Stimulated activated CD4-positive, alpha-beta T cell treated with anti-CD3 and anti-CD28 coated beads, Interleukin-1b, Interleukin-23, amount 100 ng/mL, for 48 hours (primary cell): ENCODE results near the gene TEAD1.

Experiments
- DNase-seq: peaks from one replicate; pipeline ENCODE4 v3.0.0-alpha.2; 2020

The TEAD1 gene

DNA sequence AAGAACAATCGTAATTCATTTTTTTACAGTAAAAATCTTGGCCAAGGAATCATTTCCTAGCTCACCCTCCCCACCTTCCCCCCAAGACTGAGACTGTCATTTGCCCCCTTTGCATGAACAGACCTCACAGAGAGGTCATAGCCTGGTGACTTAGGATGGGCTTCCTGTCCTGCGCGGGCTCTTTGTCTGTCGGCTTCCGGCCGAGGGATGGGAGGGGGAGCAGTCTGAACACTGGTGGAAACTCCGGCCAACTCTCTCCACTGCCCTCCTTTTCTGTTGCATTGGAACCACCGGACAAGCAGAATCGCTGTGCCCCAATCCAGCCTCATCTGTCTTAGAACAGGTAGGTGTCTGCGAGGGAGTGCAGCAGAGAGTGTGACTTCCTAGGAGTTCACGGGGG lies 41.7 kb downstream of the TEAD1 start:
- DNase-seq = no peak

DNA sequence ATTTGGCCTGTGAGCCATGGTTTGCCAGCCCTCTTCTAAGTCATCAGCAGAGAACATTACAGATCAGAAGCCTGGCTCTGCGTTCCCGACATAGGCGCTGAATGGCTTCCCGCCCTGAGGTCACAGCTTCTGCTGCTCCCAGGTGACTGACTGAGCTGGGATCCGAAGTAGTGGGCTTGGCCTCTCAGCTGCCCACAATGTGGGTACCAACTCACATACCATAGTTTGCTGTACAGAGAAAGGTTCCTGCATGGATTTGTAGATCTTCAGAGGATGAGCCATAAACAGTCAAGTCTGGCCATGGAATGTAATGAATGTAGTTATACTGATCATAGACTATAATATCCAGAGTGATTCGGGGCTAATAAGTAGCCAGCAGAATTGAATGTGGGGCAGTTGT lies 42.6 kb downstream of the TEAD1 start:
- no peak for DNase-seq

DNA sequence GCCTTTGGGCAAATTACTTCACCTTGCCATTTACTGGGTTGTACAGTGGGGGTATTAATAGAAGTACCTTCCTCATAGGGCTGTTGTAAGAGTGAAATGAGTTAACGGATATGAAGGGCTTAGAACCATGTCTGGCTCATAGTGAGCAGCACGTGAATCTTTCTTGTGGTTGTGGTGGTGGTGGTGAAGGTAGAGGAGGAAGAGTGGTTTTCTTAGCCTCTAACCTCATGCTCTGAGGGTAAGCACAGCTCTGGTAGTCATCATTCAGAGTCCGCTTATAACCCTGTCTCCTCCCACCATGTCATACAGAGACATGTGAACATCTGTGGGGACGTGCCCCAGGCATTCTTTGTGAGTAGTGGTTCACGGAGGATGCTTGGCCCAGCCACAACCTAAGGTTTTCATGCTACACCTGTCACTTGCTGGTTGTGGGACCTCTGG lies 43.6 kb downstream of the TEAD1 start:
- peak; percentile 66 for DNase-seq

DNA sequence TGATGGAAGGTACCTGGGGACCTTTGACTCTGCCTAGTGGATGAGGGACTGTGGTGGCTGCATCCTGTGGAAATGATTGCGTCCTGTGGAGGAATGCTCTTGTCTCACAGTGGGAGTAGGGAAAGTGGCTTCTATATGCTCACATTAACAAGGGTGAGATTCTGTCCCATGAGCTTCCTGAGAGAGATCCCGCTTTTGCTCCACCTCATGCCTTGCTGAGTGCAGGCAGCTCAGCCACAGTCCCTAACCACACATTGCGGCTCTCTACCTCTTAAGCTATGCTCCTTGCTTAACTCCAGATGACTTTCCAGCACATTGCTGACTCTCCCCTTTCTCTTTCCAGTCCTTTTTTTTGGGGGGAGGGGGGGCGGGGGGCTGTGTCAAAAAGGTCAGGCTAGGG lies 45.0 kb downstream of the TEAD1 start:
- DNase-seq = no peak

DNA sequence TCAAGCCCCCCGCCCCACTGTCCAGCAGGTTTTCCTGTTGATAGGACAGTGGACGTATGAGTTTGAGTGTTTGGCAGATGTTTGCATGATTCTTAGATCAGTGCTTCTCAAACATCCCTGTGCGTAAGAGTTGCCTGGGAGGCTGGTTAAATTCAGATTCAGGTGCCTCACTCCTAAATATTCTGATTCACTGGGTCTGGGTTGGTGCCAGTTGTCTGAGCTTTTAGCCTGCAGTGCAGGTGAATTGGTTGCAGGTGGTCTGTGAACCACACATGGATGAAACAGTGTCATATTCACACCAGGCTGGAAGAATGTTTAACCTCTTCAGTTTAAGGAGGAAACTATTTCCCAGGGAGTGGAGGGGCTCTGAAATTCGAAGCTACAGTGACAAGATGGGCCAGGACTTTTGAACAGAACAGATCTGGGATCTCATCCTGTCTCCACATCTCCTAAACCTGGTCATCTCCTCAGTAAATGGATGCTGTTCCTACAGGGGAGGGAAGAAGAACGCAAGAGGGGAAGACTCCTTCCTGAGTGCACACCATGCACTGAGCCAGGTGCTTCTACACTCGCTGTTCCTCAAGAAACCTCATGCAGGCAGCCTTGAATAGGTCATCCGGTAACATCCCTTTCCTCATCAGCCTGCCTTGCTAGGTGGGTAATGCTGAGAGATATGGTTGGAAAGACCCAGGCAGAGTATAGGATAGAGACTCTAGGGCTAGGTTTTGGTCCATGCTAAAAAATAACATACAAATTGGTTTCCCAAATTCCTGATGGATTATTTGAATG lies 47.8 kb downstream of the TEAD1 start:
- no peak for DNase-seq

DNA sequence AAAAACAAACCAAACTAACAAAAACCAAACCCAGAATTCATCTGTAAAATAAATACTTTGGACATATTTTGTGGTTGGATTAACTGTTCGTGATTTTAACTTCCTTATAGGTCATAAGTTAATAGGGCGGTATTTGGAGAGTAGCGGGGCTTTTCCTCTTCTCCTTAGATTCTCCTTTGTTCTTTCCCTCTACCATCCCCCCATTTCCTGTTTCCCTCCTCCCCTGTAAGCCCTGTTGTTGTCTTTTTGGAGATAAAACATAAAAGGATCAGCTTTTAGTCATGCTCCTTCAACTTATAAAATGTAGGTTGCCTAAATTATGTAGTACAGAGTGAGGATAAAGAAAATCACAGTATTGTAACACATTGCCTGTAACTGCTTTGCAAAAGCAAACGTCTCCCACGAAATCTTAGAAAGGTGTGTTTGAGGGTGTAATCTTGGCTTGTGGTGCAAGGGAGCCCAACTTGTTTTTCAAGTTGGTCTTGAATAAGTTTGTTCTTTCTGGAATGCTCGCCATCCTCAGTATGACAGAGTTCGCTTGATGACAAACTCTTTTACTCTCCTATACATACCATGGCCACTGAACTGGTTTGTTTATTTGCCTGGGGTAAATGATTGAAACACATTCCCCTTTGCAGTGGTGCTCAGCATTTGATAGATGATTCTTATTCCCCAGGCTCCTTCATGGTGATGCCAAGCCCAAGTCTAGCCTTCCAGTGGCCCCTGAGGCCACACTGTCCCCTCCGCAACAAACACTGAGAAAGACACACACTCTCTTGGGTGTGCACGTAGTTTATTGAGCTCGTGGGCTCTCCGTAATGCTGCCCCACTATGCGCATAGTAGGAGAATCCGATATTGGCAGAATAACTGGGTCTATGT lies 49.4 kb downstream of the TEAD1 start:
- DNase-seq = no peak

DNA sequence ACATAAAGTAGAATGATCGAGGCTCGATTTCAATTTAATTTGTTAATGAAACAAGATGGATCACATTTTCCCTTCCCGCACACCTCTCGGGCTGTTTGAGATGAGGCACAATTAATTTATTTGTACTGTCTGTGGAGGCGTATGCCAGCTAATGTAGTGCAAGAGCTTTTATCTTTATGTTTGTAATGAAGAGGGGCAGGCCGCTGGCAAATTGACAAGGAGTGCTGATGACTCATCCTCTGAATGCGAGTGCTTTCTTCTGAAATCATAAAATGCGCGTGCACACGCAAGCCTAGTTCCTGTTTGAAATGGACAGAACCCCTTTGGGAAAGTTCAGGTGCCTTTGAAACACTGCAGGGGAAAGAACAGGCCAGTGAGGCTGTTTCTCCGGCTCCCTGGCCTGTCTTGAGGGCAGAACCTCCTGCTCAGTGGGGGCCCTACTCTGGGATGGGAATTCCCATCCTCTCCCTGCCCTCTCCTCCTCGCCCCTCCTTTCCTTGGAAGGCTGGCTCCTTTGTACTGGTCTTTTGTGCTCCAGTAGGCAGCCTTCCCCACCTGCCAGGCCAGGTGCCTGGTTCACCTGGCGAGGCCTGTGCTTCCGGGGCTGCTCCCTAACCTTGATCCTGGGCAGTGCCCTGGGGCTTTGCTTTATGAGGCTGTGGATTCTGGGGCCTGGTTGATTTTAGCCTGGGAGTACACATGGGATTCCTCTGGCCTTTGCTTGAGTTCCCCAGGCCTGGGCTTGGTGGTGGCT lies 50.3 kb downstream of the TEAD1 start:
- DNase-seq = no peak

DNA sequence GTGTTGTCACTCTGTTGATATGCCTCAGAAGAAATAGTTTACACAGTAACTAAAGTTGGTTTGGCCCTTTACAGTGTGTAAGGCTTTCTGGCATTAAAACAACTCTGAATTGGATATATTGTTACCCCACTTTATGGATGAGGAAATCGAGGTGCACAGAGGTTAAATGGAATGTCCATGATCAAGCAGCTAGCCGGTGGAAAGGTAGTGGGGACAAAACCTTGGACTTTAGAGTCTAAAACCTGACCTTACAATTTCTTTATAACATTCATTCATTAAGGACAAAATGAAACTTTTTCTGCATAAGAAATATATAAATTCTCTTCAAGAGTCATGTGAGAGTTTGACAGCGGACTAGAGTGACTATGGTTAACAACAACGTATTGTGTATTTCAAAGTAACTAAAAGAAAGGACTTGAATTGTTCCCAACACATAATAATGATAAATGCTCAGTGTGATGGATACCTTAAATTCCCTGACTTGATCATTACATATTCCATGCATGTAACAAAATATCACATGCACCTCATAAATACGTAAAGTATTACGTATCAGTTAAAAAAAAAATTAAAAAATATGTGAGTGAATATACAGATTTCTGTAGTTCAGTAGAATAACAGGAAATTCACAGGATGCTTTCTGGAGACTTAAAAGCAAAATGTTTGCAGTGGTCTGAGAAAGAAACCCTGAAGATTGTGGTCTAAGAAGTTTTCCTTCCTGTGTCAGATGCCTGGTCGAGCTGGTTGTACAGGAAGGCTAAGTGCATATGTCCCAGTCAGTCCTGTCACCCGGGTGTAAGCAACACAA lies 51.0 kb downstream of the TEAD1 start:
- DNase-seq = no peak

DNA sequence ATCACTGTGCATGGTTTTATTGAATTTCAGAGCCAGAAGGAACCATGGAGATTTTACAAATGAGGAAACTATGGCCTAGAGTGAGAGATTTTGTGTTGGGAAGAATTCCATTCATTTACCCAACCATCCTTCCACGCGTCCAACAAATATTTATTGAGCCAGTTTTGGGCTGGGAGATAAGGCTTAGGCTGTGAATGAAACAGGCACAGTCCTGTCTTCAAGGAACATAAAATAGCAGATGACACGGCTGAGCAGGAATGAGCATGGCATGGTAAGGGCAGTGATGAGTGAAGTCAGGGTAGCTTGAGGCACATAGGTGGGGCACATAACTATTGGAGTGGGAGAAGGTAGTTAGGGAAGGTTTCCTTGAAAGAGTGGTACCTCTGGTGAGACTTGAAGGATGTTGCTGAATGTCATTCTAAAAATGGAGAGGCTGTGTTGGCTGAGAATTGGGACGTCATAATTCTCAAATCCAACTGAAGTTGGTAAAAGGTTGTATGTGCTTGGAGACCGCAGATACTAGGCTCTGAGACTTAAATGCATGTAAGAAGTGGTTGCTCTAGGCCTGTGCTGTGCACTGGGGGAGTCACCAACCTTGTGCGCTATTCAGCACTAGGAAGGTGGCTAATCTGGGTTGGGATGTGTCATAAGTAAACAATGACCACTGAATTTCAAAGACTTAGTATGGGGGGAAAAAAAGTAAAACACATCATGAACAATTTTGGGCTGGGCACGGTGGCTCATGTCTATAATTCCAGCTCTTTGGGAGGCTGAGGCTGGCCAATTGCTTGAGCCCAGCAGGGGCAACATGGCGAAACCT lies 51.9 kb downstream of the TEAD1 start:
- no peak for DNase-seq

DNA sequence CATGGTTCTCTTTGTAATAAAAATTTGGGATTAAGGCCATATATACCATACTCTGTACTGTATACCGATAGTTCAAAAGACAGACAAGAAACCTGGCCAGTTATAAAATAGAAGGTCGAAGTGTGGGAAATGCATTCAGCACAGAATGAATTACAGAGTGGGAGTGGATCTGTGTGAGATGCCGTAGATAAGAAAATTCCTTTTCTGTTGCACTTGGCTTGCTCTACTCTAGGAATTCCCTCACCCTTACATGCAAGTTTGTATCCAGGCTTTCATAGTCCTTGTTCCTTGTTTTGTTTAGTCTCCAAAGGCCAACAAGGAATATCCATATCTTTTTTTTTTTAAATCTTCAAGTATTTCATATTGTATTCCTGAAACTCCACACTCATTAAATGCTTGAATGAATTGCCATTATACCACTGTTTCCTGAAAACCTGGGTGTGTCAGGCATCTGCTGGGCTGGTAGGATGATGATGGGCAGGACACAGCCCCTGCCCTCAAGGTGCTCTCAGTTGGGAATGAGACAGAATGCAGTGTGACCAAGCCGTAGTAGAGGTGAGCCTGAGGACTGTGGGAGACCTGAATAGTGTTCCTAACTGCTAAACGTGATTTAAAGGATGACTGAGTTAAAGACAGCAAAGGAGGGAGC lies 53.5 kb downstream of the TEAD1 start:
- no peak for DNase-seq

DNA sequence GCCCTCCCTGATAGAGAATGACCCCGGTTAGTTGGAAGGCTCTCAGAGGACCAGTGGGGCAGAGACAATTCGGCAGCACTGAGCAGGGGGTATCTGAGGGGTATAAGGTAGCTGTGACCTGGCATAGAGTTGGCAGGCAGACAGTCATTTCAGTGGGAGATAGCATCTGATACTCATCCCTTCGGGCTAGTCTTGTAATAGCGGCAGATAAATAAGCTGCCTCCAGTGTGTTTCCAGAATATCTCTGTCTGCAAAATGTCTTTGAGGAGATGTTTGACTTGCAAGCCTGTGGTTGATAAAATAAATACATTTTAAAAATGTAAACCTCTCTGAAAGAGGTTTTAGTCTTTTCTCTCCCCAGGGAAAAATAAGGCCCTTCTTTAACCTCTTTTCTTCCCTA lies 54.2 kb downstream of the TEAD1 start:
- DNase-seq = no peak

DNA sequence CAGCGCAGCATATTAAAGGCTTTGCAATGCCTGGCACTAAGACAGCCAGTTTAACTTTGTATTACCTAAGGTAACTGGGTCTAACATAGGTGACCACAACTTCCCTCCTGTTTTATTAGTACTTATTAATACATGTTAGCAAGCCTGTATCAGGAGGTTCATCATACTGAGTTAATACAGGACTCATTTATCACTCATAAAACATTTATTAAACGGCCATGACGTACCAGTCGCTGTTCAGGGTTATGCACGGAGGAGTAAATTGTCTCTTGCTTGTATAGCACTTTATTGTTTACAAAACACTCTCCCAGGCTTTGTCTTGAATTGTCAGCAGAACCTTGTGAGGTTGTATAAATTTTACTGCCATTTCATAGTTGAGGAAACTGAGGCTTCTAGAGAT lies 55.7 kb downstream of the TEAD1 start:
- DNase-seq = no peak

DNA sequence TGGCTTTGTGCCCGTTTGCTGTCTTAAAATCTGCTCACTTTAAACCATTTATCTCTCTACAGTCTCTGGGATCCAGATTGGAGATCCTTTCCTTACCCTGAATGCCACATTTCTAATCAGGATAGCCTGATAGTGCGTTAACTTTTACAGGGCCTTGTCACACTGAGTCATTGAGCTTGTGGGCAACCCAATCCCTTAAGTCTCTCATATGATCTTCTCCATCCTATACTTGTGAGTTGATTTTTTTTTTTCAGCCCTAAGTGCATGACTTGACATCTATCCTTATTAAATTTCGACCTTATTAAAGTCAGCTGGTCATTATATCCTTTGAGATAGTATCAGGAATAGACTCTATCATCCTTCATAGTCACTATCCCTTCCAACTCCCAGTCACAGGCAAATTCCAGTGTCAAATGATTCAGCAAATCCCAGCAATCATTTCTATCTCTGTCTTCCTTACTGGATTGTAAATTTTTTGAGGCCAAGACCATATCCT lies 57.7 kb downstream of the TEAD1 start:
- no peak for DNase-seq

DNA sequence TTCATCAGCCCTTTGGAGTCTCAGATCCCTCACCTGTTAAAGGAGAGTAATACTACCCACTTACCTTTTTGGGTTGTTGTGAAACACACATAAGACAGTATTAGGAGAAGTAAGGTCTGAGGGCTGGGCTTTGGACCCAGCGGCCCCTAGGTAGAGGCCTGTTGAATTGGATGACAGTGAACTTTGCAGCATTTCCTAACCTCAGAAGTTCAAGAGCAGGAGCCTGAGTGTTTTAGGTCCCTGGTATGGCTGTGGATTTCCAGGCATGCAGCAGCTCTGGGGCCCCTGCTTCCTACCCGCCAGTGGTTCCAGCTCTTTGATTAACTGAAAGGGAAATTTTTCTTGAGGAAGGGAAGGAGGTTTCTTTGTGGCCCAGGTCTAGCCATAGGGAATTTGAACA lies 58.9 kb downstream of the TEAD1 start:
- DNase-seq = no peak

DNA sequence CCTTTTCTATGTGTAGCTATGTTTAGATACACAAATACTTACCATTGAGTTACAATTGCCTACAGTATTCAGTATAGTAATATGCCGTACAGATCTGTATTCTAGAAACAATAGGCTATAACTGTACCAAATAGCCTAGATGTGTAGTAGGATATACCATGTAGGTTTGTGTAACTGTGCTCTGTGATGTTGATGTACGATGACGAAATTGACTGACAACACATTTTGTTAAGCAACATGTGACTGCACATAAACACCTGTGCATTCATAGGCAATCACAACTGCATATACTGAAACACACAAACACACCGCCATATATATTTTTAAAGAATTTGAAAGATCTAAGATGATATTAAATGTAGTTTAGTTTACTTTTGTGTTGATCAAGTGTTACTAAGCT lies 60.4 kb downstream of the TEAD1 start:
- DNase-seq = no peak

DNA sequence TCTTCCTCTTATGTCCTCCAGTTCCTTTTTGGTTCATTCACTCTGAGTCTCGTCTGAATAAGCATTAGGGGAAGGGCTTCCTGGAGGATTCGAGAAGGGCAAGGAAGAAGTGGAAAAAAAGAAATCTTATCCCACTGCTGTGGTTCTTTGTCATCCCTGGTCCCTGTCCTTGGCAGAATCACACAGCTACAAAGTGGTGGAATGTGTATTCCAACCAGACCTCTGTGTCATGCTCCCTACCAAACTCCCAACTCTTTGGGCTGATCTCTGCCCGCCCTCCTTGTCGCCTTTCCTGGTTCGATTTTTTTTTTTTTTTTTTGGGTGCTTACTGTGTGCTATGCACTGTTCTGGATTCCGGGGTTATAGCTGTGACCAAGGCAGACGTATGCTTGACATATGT lies 61.0 kb downstream of the TEAD1 start:
- no peak for DNase-seq

DNA sequence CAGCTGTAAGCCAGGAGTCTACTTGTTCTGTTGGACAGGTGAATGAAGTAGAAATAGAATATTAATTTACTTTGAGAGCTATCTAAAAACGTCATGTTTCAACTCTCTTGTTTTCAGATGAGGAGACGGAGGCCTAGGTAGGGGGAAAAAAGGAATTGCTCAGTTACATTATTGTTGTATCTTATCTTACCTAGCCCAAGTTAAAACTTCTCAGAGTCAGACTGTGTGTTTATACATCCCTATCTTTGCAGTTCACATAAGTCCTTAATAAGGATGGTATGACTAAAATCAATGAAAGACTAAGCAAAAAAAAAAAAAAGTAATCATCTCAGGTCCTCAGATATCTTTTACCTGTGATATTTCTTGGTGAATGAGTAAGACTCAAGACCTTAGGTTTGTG lies 62.8 kb downstream of the TEAD1 start:
- DNase-seq = no peak

DNA sequence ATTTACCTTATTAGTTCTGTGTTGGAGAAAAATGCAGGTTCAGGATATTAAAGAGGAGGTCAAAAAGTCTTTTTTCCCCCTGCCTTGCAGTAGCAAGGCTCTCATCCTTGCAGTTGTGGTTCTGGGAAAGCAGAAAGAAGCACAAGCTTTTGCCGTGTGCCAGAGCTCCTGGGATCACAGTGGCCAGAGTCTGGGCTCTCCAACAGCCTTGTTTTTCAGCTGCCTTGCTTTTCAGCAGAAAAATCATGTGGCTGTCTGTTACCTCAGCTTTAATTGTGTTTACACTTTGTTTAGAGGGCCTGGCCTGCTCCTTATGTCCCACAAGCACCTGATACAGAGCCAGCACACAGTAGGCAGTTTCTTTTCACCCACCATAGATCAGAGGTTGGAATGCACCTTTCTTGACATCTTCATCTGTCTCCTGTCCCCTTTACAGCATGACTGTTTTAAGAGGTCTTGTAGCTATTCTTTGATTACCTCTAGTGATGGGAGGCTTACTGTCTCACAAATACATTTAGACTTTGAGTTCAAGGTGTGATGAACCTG lies 67.5 kb downstream of the TEAD1 start:
- no peak for DNase-seq

DNA sequence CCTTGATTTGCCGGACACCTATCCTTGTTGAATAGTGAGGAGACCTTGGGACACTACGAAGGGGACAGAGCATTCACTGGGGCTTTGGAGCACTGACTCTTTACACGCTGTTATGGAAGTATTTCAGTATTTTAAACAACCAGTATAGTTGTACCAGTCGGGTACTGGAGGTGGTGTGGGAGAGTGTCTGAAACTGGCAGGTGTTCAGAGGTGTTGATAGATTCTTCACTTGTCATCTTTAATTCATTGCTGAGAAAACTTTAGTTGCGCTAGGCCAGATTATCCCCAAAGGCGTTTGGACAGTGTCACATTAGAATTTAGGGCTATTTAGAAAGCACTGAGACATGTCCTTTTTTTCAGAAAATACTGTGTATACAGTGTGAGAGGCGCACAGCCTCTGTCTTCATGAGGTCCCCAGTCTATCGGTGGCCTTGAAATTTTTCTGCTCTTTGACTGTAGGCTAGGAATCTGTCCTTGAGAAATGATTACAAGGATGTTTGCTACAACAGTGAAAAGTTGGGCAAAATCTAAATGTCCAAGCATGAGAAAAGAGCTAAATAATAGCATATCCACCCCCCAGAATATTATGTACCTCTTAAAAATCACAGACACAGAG lies 69.7 kb downstream of the TEAD1 start:
- DNase-seq = no peak

DNA sequence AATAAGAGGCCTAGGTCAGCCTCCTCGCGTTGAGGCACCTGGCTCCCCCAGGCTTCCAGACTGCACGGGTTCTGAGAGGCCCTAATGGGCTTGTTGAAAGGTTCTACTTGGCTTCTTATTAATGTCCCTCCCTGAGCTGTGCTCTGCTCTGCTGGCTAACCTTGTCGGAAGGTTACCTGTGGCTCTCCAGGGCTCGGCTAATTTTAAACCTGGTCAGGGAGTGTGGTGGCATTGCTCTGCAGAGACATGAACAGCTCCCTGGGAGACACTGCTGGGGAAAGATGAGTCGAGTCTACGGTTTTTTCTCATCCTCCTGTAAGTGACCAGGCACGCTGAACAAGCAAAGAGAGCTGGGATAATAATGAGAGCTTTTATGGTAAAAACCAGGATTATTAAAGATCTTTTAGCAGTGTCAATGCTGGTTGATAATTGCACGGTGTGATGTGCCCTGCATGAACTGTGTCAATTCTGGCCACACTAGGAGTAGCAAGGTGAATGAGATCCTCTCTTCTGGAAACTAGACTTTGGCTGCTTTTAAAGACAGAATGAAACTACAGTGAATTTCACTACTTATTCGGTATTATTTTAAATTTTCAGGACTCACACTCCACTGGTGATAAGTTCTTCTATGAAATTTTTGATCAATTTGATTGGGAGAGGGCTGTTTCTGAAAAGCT lies 70.7 kb downstream of the TEAD1 start:
- no peak for DNase-seq
